HG03095 (cell line): ENCODE results near the gene KLHDC4.

Source experiments
- ATAC-seq: cut with Tn5 transposase; IDR thresholded peaks from one replicate; pipeline ENCODE4 v1.9.1; 2021; ENCODE audit warnings: moderate library complexity; ENCODE audit not compliant: unreplicated experiment

The KLHDC4 gene

GRCh38 chr16:87701505-87701921, 64.3 kb downstream of the KLHDC4 start:
- no peak for ATAC-seq

- ATAC-seq: no peak
Measured at GRCh38 chr16:87701078-87701460, 64.7 kb downstream of the KLHDC4 start.

- no peak for ATAC-seq
Measured at GRCh38 chr16:87700406-87701077, 65.2 kb downstream of the KLHDC4 start.

- ATAC-seq: no peak
Measured at GRCh38 chr16:87698676-87699199, 67.0 kb downstream of the KLHDC4 start.

GRCh38 chr16:87698241-87698640, 67.5 kb downstream of the KLHDC4 start:
- ATAC-seq: peak; percentile 42

- ATAC-seq: no peak
Measured at GRCh38 chr16:87697792-87698191, 68.0 kb downstream of the KLHDC4 start.

GRCh38 chr16:87697256-87697655, 68.5 kb downstream of the KLHDC4 start:
- no peak for ATAC-seq

GRCh38 chr16:87696726-87697125, 69.1 kb downstream of the KLHDC4 start:
- no peak for ATAC-seq

GRCh38 chr16:87695534-87695933, 70.3 kb downstream of the KLHDC4 start:
- ATAC-seq: no peak

GRCh38 chr16:87694441-87695125, 71.2 kb downstream of the KLHDC4 start:
- no peak for ATAC-seq

GRCh38 chr16:87693827-87694226, 72.0 kb downstream of the KLHDC4 start:
- ATAC-seq: no peak

GRCh38 chr16:87692756-87693155, 73.0 kb downstream of the KLHDC4 start:
- ATAC-seq: no peak

GRCh38 chr16:87692176-87692575, 73.6 kb downstream of the KLHDC4 start:
- ATAC-seq: no peak

GRCh38 chr16:87691686-87692079, 74.1 kb downstream of the KLHDC4 start:
- ATAC-seq: no peak

- no peak for ATAC-seq
Measured at GRCh38 chr16:87690911-87691685, 74.7 kb downstream of the KLHDC4 start.

GRCh38 chr16:87689956-87690465, 75.8 kb downstream of the KLHDC4 start:
- no peak for ATAC-seq

- ATAC-seq: no peak
Measured at GRCh38 chr16:87688876-87689815, 76.6 kb downstream of the KLHDC4 start.

- ATAC-seq: no peak
Measured at GRCh38 chr16:87687998-87688529, 77.7 kb downstream of the KLHDC4 start.

GRCh38 chr16:87687126-87687910, 78.5 kb downstream of the KLHDC4 start:
- ATAC-seq: no peak
